Activated T-helper 1 cell treated with anti-CD3 and anti-CD28 coated beads, Interleukin-2, amount 50 U/mL, for 16 hours (primary cell): ENCODE data around the gene PRRC1.
A peak's percentile ranks its signal among the peaks of the same experiment; 100 is the strongest.
"Not testable (repeated sequence)": the region's sequence is repeated elsewhere in the genome, so short reads cannot be mapped to it uniquely, and the experiment has no call there.

Experiments used
- DNase-seq, 2 donors: peaks; one replicate each; pipeline ENCODE4 v3.0.0-alpha.2; 2020; ENCODE audit warnings: low read depth in 1 of 2, low spot score in 1 of 2

PRRC1 gene

GRCh38 chr5:127540553-127540952, 23.1 kb downstream of the PRRC1 start:
- not testable (repeated sequence) for DNase-seq

GRCh38 chr5:127545249-127545648, 27.8 kb downstream of the PRRC1 start:
- not testable (repeated sequence) for DNase-seq

- no peak for DNase-seq
Measured at GRCh38 chr5:127549551-127549950, 32.1 kb downstream of the PRRC1 start.

- DNase-seq: no peak
Measured at GRCh38 chr5:127550652-127551409, 33.4 kb downstream of the PRRC1 start.

GRCh38 chr5:127551410-127552041, 34.1 kb downstream of the PRRC1 start:
- DNase-seq: no peak

- DNase-seq: no peak
Measured at GRCh38 chr5:127555826-127556225, 38.4 kb downstream of the PRRC1 start.

- DNase-seq: no peak
Measured at GRCh38 chr5:127556609-127557334, 39.3 kb downstream of the PRRC1 start.

- DNase-seq: no peak
Measured at GRCh38 chr5:127558273-127558672, 40.8 kb downstream of the PRRC1 start.

GRCh38 chr5:127561254-127561653, 43.8 kb downstream of the PRRC1 start:
- no peak for DNase-seq

GRCh38 chr5:127562252-127562651, 44.8 kb downstream of the PRRC1 start:
- no peak for DNase-seq

GRCh38 chr5:127563136-127563535, 45.7 kb downstream of the PRRC1 start:
- no peak for DNase-seq

- DNase-seq: peak in 1 of 2 donors; percentile 4
Measured at GRCh38 chr5:127564002-127564769, 46.7 kb downstream of the PRRC1 start.

- DNase-seq: no peak
Measured at GRCh38 chr5:127565586-127566270, 48.3 kb downstream of the PRRC1 start.

GRCh38 chr5:127567026-127567768, 49.8 kb downstream of the PRRC1 start:
- DNase-seq: no peak

GRCh38 chr5:127568166-127568565, 50.7 kb downstream of the PRRC1 start:
- no peak for DNase-seq

GRCh38 chr5:127569471-127569870, 52.0 kb downstream of the PRRC1 start:
- not testable (repeated sequence) for DNase-seq

- DNase-seq: no peak
Measured at GRCh38 chr5:127571314-127572131, 54.1 kb downstream of the PRRC1 start.

- DNase-seq: no peak
Measured at GRCh38 chr5:127572930-127573329, 55.5 kb downstream of the PRRC1 start.
